HEK293 (cell line): ENCODE data around the gene ITPKB.

Source experiments
- CTCF ChIA-PET: fragments of 350-600 bp; formaldehyde crosslinking; extraction: SDS; loops from one replicate; lab custom pipeline; 2021; ENCODE audit warnings: antibody characterized with exemption; lab: Yijun Ruan, JAX
- POLR2A ChIA-PET: fragments of 300-600 bp; formaldehyde crosslinking; extraction: SDS; loops from one replicate; lab custom pipeline; 2020; ENCODE audit warnings: antibody characterized with exemption, inconsistent platforms; lab: Yijun Ruan, JAX
- H3K27ac ChIP-seq: fragments of 200-500 bp; sonication (Bioruptor generic); 2 replicates; pipeline ENCODE4 v1.5.1; 2014; ENCODE audit warnings: low read depth, low read length, control low read depth, inconsistent platforms; ENCODE audit errors: extremely low read depth
- H3K36me3 ChIP-seq, 2 experiments: fragments of 200-500 bp in 1 of 2; sonication (Bioruptor generic) in 1 of 2; 1 replicate in 1 of 2; 2 replicates in 1 of 2; pipeline ENCODE4 v1.5.1; 2014 to 2017; ENCODE audit warnings: inconsistent platforms in 2 of 2, low read length in 2 of 2; ENCODE audit not compliant: control insufficient read depth in 2 of 2, insufficient read depth in 1 of 2
- H3K4me1 ChIP-seq: fragments of 200-500 bp; sonication (Bioruptor generic); 2 replicates; pipeline ENCODE4 v1.5.1; 2014; ENCODE audit warnings: mild to moderate bottlenecking, low read length, inconsistent platforms; ENCODE audit not compliant: control insufficient read depth, insufficient read depth
- H3K4me3 ChIP-seq: 2 replicates; pipeline ENCODE4 v1.5.1; 2011; ENCODE audit warnings: low read depth, mild to moderate bottlenecking, control low read depth, low read length, moderate library complexity
- H3K9me3 ChIP-seq: fragments of 200-500 bp; sonication (Bioruptor generic); 2 replicates; pipeline ENCODE4 v1.5.1; 2014; ENCODE audit warnings: low read depth, low read length, inconsistent platforms; ENCODE audit not compliant: control insufficient read depth, insufficient read depth
- INSM2 ChIP-seq: fragments of 450-650 bp; formaldehyde crosslinking; IDR thresholded peaks from 2 replicates; pipeline ENCODE4 v1.5.1; 2016; ENCODE audit warnings: missing biosample characterization, missing genetic modification characterization
- KLF1 ChIP-seq: fragments of 450-650 bp; formaldehyde crosslinking; IDR thresholded peaks from 2 replicates; pipeline ENCODE4 v1.5.1; 2016; ENCODE audit warnings: missing biosample characterization, missing genetic modification characterization
- KLF17 ChIP-seq: fragments of 450-650 bp; formaldehyde crosslinking; IDR thresholded peaks from 2 replicates; pipeline ENCODE4 v1.5.1; 2016; ENCODE audit warnings: missing biosample characterization, missing genetic modification characterization
- MEIS1 ChIP-seq: sonication (generic); formaldehyde crosslinking; IDR thresholded peaks from 2 replicates; pipeline ENCODE4 v1.8.1; 2022; ENCODE audit warnings: missing genetic modification reagents, mild to moderate bottlenecking, borderline replicate concordance
- PATZ1 ChIP-seq: fragments of 450-650 bp; formaldehyde crosslinking; IDR thresholded peaks from 2 replicates; pipeline ENCODE4 v1.5.1; 2016; ENCODE audit warnings: missing biosample characterization, missing genetic modification characterization
- ZBTB20 ChIP-seq: fragments of 450-650 bp; formaldehyde crosslinking; IDR thresholded peaks from 2 replicates; pipeline ENCODE4 v1.5.1; 2016; ENCODE audit warnings: missing biosample characterization, missing genetic modification characterization
- ZBTB21 ChIP-seq: fragments of 450-650 bp; formaldehyde crosslinking; IDR thresholded peaks from 2 replicates; pipeline ENCODE4 v1.5.1; 2017; ENCODE audit warnings: missing biosample characterization, missing genetic modification characterization
- ZFP69B ChIP-seq: fragments of 450-650 bp; formaldehyde crosslinking; IDR thresholded peaks from 2 replicates; pipeline ENCODE4 v1.5.1; 2016; ENCODE audit warnings: missing biosample characterization, missing genetic modification characterization
- ZNF121 ChIP-seq: fragments of 450-650 bp; formaldehyde crosslinking; IDR thresholded peaks from 2 replicates; pipeline ENCODE4 v1.5.1; 2016; ENCODE audit warnings: missing biosample characterization, missing genetic modification characterization
- ZNF140 ChIP-seq: fragments of 450-650 bp; formaldehyde crosslinking; IDR thresholded peaks from 2 replicates; pipeline ENCODE4 v1.5.1; 2016; ENCODE audit warnings: missing biosample characterization, missing genetic modification characterization
- ZNF157 ChIP-seq: fragments of 450-650 bp; formaldehyde crosslinking; IDR thresholded peaks from 2 replicates; pipeline ENCODE4 v1.5.1; 2016; ENCODE audit warnings: missing biosample characterization, missing genetic modification characterization
- ZNF174 ChIP-seq: fragments of 450-650 bp; formaldehyde crosslinking; IDR thresholded peaks from 2 replicates; pipeline ENCODE4 v1.5.0; 2017; ENCODE audit warnings: missing biosample characterization, mild to moderate bottlenecking, missing genetic modification characterization
- ZNF211 ChIP-seq: fragments of 450-650 bp; formaldehyde crosslinking; IDR thresholded peaks from 2 replicates; pipeline ENCODE4 v1.5.1; 2016; ENCODE audit warnings: low read depth, missing biosample characterization, missing genetic modification characterization
- ZNF23 ChIP-seq: fragments of 450-650 bp; formaldehyde crosslinking; IDR thresholded peaks from 2 replicates; pipeline ENCODE4 v1.5.1; 2016; ENCODE audit warnings: missing biosample characterization, missing genetic modification characterization, borderline replicate concordance
- ZNF292 ChIP-seq: fragments of 450-650 bp; formaldehyde crosslinking; IDR thresholded peaks from 2 replicates; pipeline ENCODE4 v1.5.1; 2016; ENCODE audit warnings: low read depth, missing biosample characterization, missing genetic modification characterization, borderline replicate concordance
- ZNF394 ChIP-seq: fragments of 450-650 bp; formaldehyde crosslinking; IDR thresholded peaks from 2 replicates; pipeline ENCODE4 v1.5.1; 2016; ENCODE audit warnings: missing biosample characterization, missing genetic modification characterization, mild to moderate bottlenecking, moderate library complexity, borderline replicate concordance
- ZNF423 ChIP-seq: fragments of 450-650 bp; formaldehyde crosslinking; IDR thresholded peaks from 2 replicates; pipeline ENCODE4 v1.5.1; 2016; ENCODE audit warnings: missing biosample characterization, missing genetic modification characterization
- ZNF518A ChIP-seq: fragments of 450-650 bp; formaldehyde crosslinking; conservative IDR thresholded peaks from 2 replicates; pipeline ENCODE4 v1.5.1; 2016; ENCODE audit warnings: low read depth, missing biosample characterization, missing genetic modification characterization
- ZNF610 ChIP-seq: fragments of 450-650 bp; formaldehyde crosslinking; IDR thresholded peaks from 2 replicates; pipeline ENCODE4 v1.5.1; 2016; ENCODE audit warnings: missing biosample characterization, missing genetic modification characterization, borderline replicate concordance
- ZNF626 ChIP-seq: fragments of 450-650 bp; sonication (Bioruptor Pico); formaldehyde crosslinking; IDR thresholded peaks from 2 replicates; pipeline ENCODE4 v1.5.1; 2018; ENCODE audit warnings: missing biosample characterization, missing genetic modification characterization, inconsistent platforms
- ZNF629 ChIP-seq: fragments of 450-650 bp; formaldehyde crosslinking; IDR thresholded peaks from 2 replicates; pipeline ENCODE4 v1.5.1; 2017; ENCODE audit warnings: missing biosample characterization, missing genetic modification characterization
- ZNF660 ChIP-seq: fragments of 450-650 bp; IDR thresholded peaks from 2 replicates; pipeline ENCODE4 v1.5.1; 2018; ENCODE audit warnings: missing biosample characterization, mild to moderate bottlenecking, missing genetic modification characterization
- ZNF768 ChIP-seq: fragments of 450-650 bp; formaldehyde crosslinking; IDR thresholded peaks from 2 replicates; pipeline ENCODE4 v1.5.1; 2018; ENCODE audit warnings: missing biosample characterization, mild to moderate bottlenecking, missing genetic modification characterization
- ZNF785 ChIP-seq: fragments of 450-650 bp; formaldehyde crosslinking; IDR thresholded peaks from 2 replicates; pipeline ENCODE4 v1.5.1; 2016; ENCODE audit warnings: missing biosample characterization, missing genetic modification characterization
- ZSCAN23 ChIP-seq: fragments of 450-650 bp; formaldehyde crosslinking; IDR thresholded peaks from 2 replicates; pipeline ENCODE4 v1.5.1; 2016; ENCODE audit warnings: missing biosample characterization, missing genetic modification characterization
- ZXDB ChIP-seq: fragments of 450-650 bp; formaldehyde crosslinking; IDR thresholded peaks from 2 replicates; pipeline ENCODE4 v1.5.1; 2016; ENCODE audit warnings: missing biosample characterization, missing genetic modification characterization

ITPKB gene

GRCh38 chr1:226787071-226787470 lies 48.0 kb upstream of the ITPKB start (continued):
- TF ChIP-seq ZNF518A (no peak), ZNF785 (tag by site-specific recombination) (no peak), ZNF610 (no peak), ZBTB20 (tag by site-specific recombination) (no peak), ZBTB21 (tag by site-specific recombination) (no peak), ZNF629 (tag by site-specific recombination) (no peak), KLF17 (tag by site-specific recombination) (no peak), ZNF394 (tag by site-specific recombination) (no peak), ZNF211 (tag by site-specific recombination) (no peak)
- TF ChIP-seq, all 188 proteins: peak for 0

GRCh38 chr1:226786550-226786949 lies 47.5 kb upstream of the ITPKB start:
- H3K4me3 ChIP-seq = no peak overlapping the region
- H3K27ac ChIP-seq = no peak overlapping the region
- no peaks in the 10 kb centered on the region for H3K9me3 ChIP-seq
- POLR2A ChIA-PET = no interaction called here
- TF ChIP-seq ZNF292 (tag by site-specific recombination) (no peak), ZXDB (no peak), ZNF157 (tag by site-specific recombination) (no peak), ZNF140 (tag by site-specific recombination) (no peak), ZNF121 (no peak), ZSCAN23 (tag by site-specific recombination) (no peak), MEIS1 (no peak), ZNF660 (tag by site-specific recombination) (no peak), INSM2 (tag by site-specific recombination) (no peak), ZNF423 (tag by site-specific recombination) (no peak), PATZ1 (no peak), ZNF768 (tag by site-specific recombination) (no peak), ZFP69B (no peak), ZNF23 (tag by site-specific recombination) (no peak), ZNF174 (tag by site-specific recombination) (no peak), KLF1 (no peak), ZNF626 (tag by site-specific recombination) (no peak)
- CTCF ChIA-PET = interaction anchor here (1.6 kb wide), 1 partner anchor 33 kb away, joined by 3 read pairs; no protein-coding TSS in a partner anchor
- peaks cover 3% of the 10 kb centered on the region; the same call in 1 of the 2 replicates for H3K4me1 ChIP-seq
- no peaks in the 10 kb centered on the region for H3K36me3 ChIP-seq
